Colonic mucosa (tissue), 4 donors: ENCODE results near the gene SENP5. TPM values are rescaled to one million over a fixed set of nuclear protein-coding genes. Genes with fewer than 3 reads are reported as not detected.

Experiments
- DNase-seq: peaks from one replicate; pipeline ENCODE4 v3.0.0-alpha.2; 2020
- H3K27ac ChIP-seq: fragments of 200-600 bp; one replicate; pipeline ENCODE4 v1.8.0; 2021
- H3K27me3 ChIP-seq: fragments of 200-600 bp; one replicate; pipeline ENCODE4 v1.8.0; 2021
- H3K36me3 ChIP-seq: fragments of 200-600 bp; one replicate; pipeline ENCODE4 v1.8.0; 2021
- H3K4me1 ChIP-seq: fragments of 200-600 bp; one replicate; pipeline ENCODE4 v1.8.0; 2021; ENCODE audit warnings: mild to moderate bottlenecking
- H3K4me3 ChIP-seq: fragments of 200-600 bp; one replicate; pipeline ENCODE4 v1.8.0; 2021
- H3K9ac ChIP-seq, 2 donors: one replicate each; pipeline ENCODE4 v1.7.0; 2013; ENCODE audit warnings: control low read depth in 2 of 2, low read depth in 2 of 2, low read length in 2 of 2
- H3K9me3 ChIP-seq: fragments of 200-600 bp; one replicate; pipeline ENCODE4 v1.8.0; 2021
- CTCF ChIP-seq: fragments of 200-600 bp; IDR thresholded peaks from one replicate; pipeline ENCODE4 v1.8.0; 2022; ENCODE audit warnings: antibody characterized with exemption, mild to moderate bottlenecking
- intact Hi-C: fragments of 100-400 bp; cut with DNase I; formaldehyde crosslinking; loops from one replicate; pipeline ENCODE4 v1.14.1; 2022
- total RNA-seq, 2 donors: library from RNA; stranded (reverse); fragmentation: NEBNext Ultra II Directional in 1 of 2; extraction: Animal tissue kit (Norgen Biotek cat#: 25700) in 1 of 2; gene quantifications; one replicate each; pipeline ENCODE4 v1.2.1, GENCODE V29; 2021
- donor health status: healthy.
- donor health status: DM: no; HTN: no; CAD: no.
- donor health status: DM: no; HTN: no; CAD: no.

The SENP5 gene
- total RNA-seq, 2 donors from 2014 or later = 22.0 to 25.0 TPM

DNA sequence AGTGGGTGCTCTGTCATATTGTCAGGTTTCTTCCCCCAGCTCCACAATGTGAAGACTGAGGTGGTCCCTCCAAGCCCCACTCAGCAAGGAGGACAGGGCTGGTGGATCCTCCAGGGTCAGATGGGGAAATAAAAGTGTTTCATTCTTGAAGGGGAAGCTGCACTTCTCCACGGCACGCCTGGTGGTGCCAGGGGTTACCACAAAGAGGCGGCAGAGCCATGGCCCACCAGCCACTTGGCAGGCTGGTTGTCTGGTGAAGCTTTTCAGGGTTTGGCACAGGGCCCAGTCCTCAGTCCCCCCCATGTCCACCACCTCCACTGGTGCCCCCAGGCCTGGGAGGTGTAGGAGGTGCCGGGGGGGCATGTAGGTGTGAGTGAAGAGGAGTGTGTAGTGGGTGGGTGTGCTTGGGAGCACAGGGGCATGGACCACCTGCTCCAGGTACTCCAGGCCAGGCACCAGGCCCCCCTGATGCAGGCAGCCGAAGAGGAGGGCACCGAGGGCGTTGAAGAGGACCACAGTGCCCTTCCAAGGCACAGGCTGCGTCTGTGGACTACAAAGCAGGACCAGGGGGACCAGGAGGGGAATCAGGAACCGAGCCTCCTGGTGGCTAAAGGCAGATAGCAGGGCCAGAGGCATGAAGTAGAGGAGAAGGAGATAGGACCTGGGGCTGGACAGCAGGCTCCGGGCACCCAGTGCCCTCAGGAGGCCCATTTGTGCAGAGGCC, 79.6 kb downstream of the SENP5 start:
- TF ChIP-seq CTCF = no peak
- Histone ChIP-seq H3K9ac (no peak overlapping the region), H3K27me3 (no peaks in the 10 kb centered on the region), H3K27ac (no peak overlapping the region), H3K4me3 (no peak overlapping the region), H3K4me1 (peaks cover 8% of the 10 kb centered on the region), H3K36me3 (no peaks in the 10 kb centered on the region), H3K9me3 (no peaks in the 10 kb centered on the region)
- no peak for DNase-seq
- intact Hi-C loops = no loop called here

GRCh38 chr3:196947860-196948441, 80.2 kb downstream of the SENP5 start:
- no peak for DNase-seq
- H3K9me3 ChIP-seq = no peaks in the 10 kb centered on the region
- H3K9ac ChIP-seq = no peak overlapping the region
- H3K36me3 ChIP-seq = no peaks in the 10 kb centered on the region
- H3K27ac ChIP-seq = no peak overlapping the region
- H3K4me1 ChIP-seq = peaks cover 8% of the 10 kb centered on the region
- no peak overlapping the region for H3K4me3 ChIP-seq
- intact Hi-C loops = no loop called here
- no peaks in the 10 kb centered on the region for H3K27me3 ChIP-seq
- no peak for TF ChIP-seq CTCF

- no peak for DNase-seq
- Histone ChIP-seq H3K27me3 (no peaks in the 10 kb centered on the region), H3K9ac (no peak overlapping the region), H3K27ac (no peak overlapping the region), H3K36me3 (no peaks in the 10 kb centered on the region), H3K4me1 (peaks cover 3% of the 10 kb centered on the region), H3K9me3 (no peaks in the 10 kb centered on the region), H3K4me3 (no peak overlapping the region)
- intact Hi-C loops = no loop called here
- TF ChIP-seq CTCF = no peak
These were observed 80.9 kb downstream of the SENP5 start for GRCh38 chr3:196948442-196949284.

- TF ChIP-seq CTCF = no peak
- no peak for DNase-seq
- no peaks in the 10 kb centered on the region for H3K9me3 ChIP-seq
- H3K4me1 ChIP-seq = no peaks in the 10 kb centered on the region
- H3K4me3 ChIP-seq = no peak overlapping the region
- H3K9ac ChIP-seq = no peak overlapping the region
- no peak overlapping the region for H3K27ac ChIP-seq
- intact Hi-C loops = no loop called here
- H3K27me3 ChIP-seq = no peaks in the 10 kb centered on the region
- no peaks in the 10 kb centered on the region for H3K36me3 ChIP-seq
These were observed 81.5 kb downstream of the SENP5 start for GRCh38 chr3:196949285-196949619.

GRCh38 chr3:196949750-196950149, 82.0 kb downstream of the SENP5 start:
- no peak for TF ChIP-seq CTCF
- H3K27ac ChIP-seq = no peak overlapping the region
- H3K4me3 ChIP-seq = no peak overlapping the region
- no peak overlapping the region for H3K9ac ChIP-seq
- H3K9me3 ChIP-seq = no peaks in the 10 kb centered on the region
- intact Hi-C loops = no loop called here
- H3K36me3 ChIP-seq = no peaks in the 10 kb centered on the region
- H3K27me3 ChIP-seq = no peaks in the 10 kb centered on the region
- no peak for DNase-seq
- no peaks in the 10 kb centered on the region for H3K4me1 ChIP-seq
